WERI-Rb-1 (cell line): ENCODE results near the gene PEPD.

Experiments
- DNase-seq: peaks from one replicate; pipeline ENCODE4 v3.0.0-alpha.2; 2020
- H3K27ac ChIP-seq: fragments of 250-450 bp; sonication (Bioruptor Pico); 2 replicates; pipeline ENCODE4 v1.5.1; 2020; ENCODE audit warnings: mild to moderate bottlenecking, moderate library complexity
- H3K27me3 ChIP-seq: fragments of 250-450 bp; sonication (Bioruptor Pico); 2 replicates; pipeline ENCODE4 v1.5.1; 2021; ENCODE audit warnings: mild to moderate bottlenecking, low read depth, moderate library complexity; ENCODE audit not compliant: insufficient read depth, severe bottlenecking
- H3K36me3 ChIP-seq: fragments of 250-450 bp; sonication (Bioruptor Pico); 2 replicates; pipeline ENCODE4 v1.5.1; 2020; ENCODE audit warnings: mild to moderate bottlenecking, moderate library complexity
- H3K4me3 ChIP-seq: 2 replicates; pipeline ENCODE4 v1.5.1; 2011; ENCODE audit warnings: low read depth, mild to moderate bottlenecking, control low read depth, low read length
- H3K9me3 ChIP-seq: fragments of 250-450 bp; sonication (Bioruptor Pico); 2 replicates; pipeline ENCODE4 v1.5.1; 2021; ENCODE audit warnings: mild to moderate bottlenecking, moderate library complexity; ENCODE audit not compliant: severe bottlenecking
- CTCF ChIP-seq: IDR thresholded peaks from 2 replicates; pipeline ENCODE4 v1.5.1; 2011; ENCODE audit warnings: low read depth, mild to moderate bottlenecking, control low read depth, inconsistent platforms, low read length

Gene PEPD

GRCh38 chr19:33416307-33417215, 105.0 kb downstream of the PEPD start:
- peak; percentile 73 for TF ChIP-seq CTCF
- H3K36me3 ChIP-seq: no peaks in the 10 kb centered on the region; the same call in 1 of the 2 replicates
- peak; percentile 86 for DNase-seq

GRCh38 chr19:33414667-33415605, 106.7 kb downstream of the PEPD start:
- H3K4me3 ChIP-seq: no peak overlapping the region
- TF ChIP-seq CTCF: no peak
- DNase-seq: no peak
- peaks cover 3% of the 10 kb centered on the region for H3K36me3 ChIP-seq
- H3K27ac ChIP-seq: no peak overlapping the region
- peaks cover 2% of the 10 kb centered on the region for H3K9me3 ChIP-seq
- H3K27me3 ChIP-seq: no peaks in the 10 kb centered on the region

More at GRCh38 chr19:33416307-33417215, 105.0 kb downstream of the PEPD start:
- H3K9me3 ChIP-seq: peaks cover 2% of the 10 kb centered on the region
- H3K27me3 ChIP-seq: no peaks in the 10 kb centered on the region
- peak overlapping the region; percentile 42 for H3K4me3 ChIP-seq
- H3K27ac ChIP-seq: peak overlapping the region; percentile 16; the same call in 1 of the 2 replicates

GRCh38 chr19:33413868-33414666, 107.5 kb downstream of the PEPD start:
- TF ChIP-seq CTCF: no peak
- Histone ChIP-seq H3K4me3 (no peak overlapping the region), H3K36me3 (peaks cover 3% of the 10 kb centered on the region), H3K27ac (no peak overlapping the region), H3K9me3 (peaks cover 2% of the 10 kb centered on the region), H3K27me3 (no peaks in the 10 kb centered on the region)
- no peak for DNase-seq

GRCh38 chr19:33413426-33413725, 108.2 kb downstream of the PEPD start:
- no peaks in the 10 kb centered on the region for H3K27me3 ChIP-seq
- H3K4me3 ChIP-seq: no peak overlapping the region
- DNase-seq: no peak
- H3K36me3 ChIP-seq: peaks cover 3% of the 10 kb centered on the region
- H3K9me3 ChIP-seq: peaks cover 2% of the 10 kb centered on the region
- no peak overlapping the region for H3K27ac ChIP-seq
- no peak for TF ChIP-seq CTCF

GRCh38 chr19:33412601-33413425, 108.8 kb downstream of the PEPD start:
- Histone ChIP-seq H3K27ac (no peak overlapping the region), H3K4me3 (no peak overlapping the region), H3K9me3 (peaks cover 2% of the 10 kb centered on the region), H3K27me3 (no peaks in the 10 kb centered on the region), H3K36me3 (peaks cover 3% of the 10 kb centered on the region)
- no peak for DNase-seq
- no peak for TF ChIP-seq CTCF
